GM19372 (cell line): ENCODE measurements around the gene PTPRJ.

Experiments used
- ATAC-seq: cut with Tn5 transposase; IDR thresholded peaks from one replicate; pipeline ENCODE4 v1.9.1; 2021; ENCODE audit warnings: mild to moderate bottlenecking, low read depth, moderate library complexity; ENCODE audit not compliant: unreplicated experiment

Gene PTPRJ

GRCh38 chr11:48034926-48035871 lies 54.8 kb downstream of the PTPRJ start:
- no peak for ATAC-seq

- ATAC-seq = no peak
Observed at GRCh38 chr11:48036011-48036410, 55.7 kb downstream of the PTPRJ start.

- no peak for ATAC-seq
Observed at GRCh38 chr11:48036466-48036865, 56.1 kb downstream of the PTPRJ start.

- no peak for ATAC-seq
Observed at GRCh38 chr11:48037709-48038468, 57.5 kb downstream of the PTPRJ start.

GRCh38 chr11:48040830-48041444 lies 60.6 kb downstream of the PTPRJ start:
- ATAC-seq = no peak

GRCh38 chr11:48041877-48042695 lies 61.7 kb downstream of the PTPRJ start:
- ATAC-seq = no peak

GRCh38 chr11:48043111-48043990 lies 63.0 kb downstream of the PTPRJ start:
- no peak for ATAC-seq

- ATAC-seq = no peak
Observed at GRCh38 chr11:48043991-48044512, 63.7 kb downstream of the PTPRJ start.

- no peak for ATAC-seq
Observed at GRCh38 chr11:48044577-48044976, 64.2 kb downstream of the PTPRJ start.

- no peak for ATAC-seq
Observed at GRCh38 chr11:48045536-48045935, 65.2 kb downstream of the PTPRJ start.

GRCh38 chr11:48047616-48048015 lies 67.3 kb downstream of the PTPRJ start:
- no peak for ATAC-seq

GRCh38 chr11:48049036-48049435 lies 68.7 kb downstream of the PTPRJ start:
- ATAC-seq = no peak

GRCh38 chr11:48050304-48050703 lies 69.9 kb downstream of the PTPRJ start:
- ATAC-seq = no peak

- ATAC-seq = no peak
Observed at GRCh38 chr11:48051217-48051830, 71.0 kb downstream of the PTPRJ start.

GRCh38 chr11:48052183-48053044 lies 72.1 kb downstream of the PTPRJ start:
- ATAC-seq = no peak

GRCh38 chr11:48054994-48055291 lies 74.6 kb downstream of the PTPRJ start:
- ATAC-seq = no peak

GRCh38 chr11:48055292-48056132 lies 75.2 kb downstream of the PTPRJ start:
- ATAC-seq = no peak
